Left renal cortex interstitium (tissue), 4 donors: Measurements from ENCODE around the gene NEXMIF. TPM values are rescaled to one million over a fixed set of nuclear protein-coding genes. Genes with fewer than 3 reads are reported as not detected.
"Not testable (repeated sequence)": the region's sequence is repeated elsewhere in the genome, so short reads cannot be mapped to it uniquely, and the experiment has no call there.

Experiments used
- DNase-seq, 4 donors: peaks; one replicate each; pipeline ENCODE4 v3.0.0-alpha.2; 2013; ENCODE audit warnings: low read depth in 4 of 4, low spot score in 2 of 4, missing footprints in 1 of 4
- polyA plus RNA-seq, 4 donors: library from polyadenylated mRNA; unstranded; fragments of 120-200 nt; gene quantifications; one replicate each; pipeline ENCODE4 v1.2.1, GENCODE V29; 2013; ENCODE audit not compliant: insufficient read length in 4 of 4

Gene NEXMIF
- 1 to 10 TPM; 2.6 to 3.0 (median 2.8) TPM for polyA plus RNA-seq

- DNase-seq = peak in 3 of 4 donors; percentile 9 to 16 (median 13)
Measured at GRCh38 chrX:74925225-74926088, at the start of gene NEXMIF. Gene NEXMIF (minus strand): TSS chrX:74925452.

DNA sequence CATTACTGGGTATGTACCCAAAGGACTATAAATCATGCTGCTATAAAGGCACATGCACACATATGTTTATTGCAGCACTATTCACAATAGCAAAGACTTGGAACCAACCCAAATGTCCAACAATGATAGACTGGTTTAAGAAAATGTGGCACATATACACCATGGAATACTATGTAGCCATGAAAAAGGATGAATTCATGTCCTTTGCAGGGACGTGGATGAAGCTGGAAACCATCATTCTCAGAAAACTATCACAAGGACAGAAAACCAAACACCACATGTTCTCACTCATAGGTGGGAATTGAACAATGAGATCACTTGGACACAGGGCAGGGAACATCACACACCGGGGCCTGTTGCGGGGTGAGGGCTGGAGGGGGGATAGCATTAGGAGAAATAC, 36.7 kb upstream of the NEXMIF start:
- DNase-seq = not testable (repeated sequence)

DNA sequence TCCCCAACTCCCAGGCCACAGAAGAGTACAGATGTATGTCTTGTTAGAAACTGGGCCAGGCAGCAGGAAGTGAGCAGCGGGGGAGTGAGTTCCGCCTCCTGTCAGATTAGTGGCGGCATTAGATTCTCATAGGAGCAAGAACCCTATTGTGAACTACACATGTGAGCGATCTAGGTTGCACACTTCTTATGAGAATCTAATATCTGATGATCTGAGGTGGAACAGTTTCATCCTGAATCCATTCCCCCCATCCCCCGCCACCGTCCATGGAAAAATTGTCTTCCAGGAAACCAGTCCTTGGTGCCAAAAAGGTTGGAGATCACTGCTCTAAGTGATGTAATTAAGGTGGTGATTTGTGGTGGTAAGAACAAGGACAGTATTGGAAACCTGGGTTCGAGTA, 24.5 kb upstream of the NEXMIF start:
- no peak for DNase-seq

DNA sequence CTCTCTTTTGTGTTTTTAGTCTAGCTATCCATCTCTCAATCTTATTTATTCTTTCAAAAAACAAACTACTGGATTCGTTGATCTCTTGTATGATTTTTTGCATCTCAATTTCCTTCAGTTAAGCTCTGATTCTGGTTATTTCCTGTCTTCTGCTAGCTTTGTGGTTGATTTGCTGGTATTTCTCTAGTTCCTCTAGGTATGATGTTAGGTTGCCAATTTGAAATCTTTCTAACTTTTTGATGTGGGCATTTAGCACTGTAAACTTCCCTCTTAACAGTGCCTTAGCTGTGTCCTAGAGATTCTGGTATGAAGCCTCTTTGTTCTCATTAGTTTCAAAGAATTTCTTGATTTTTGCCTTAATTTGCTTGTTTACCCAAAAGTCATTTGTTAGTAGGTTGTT, 15.2 kb upstream of the NEXMIF start:
- DNase-seq = no peak

DNA sequence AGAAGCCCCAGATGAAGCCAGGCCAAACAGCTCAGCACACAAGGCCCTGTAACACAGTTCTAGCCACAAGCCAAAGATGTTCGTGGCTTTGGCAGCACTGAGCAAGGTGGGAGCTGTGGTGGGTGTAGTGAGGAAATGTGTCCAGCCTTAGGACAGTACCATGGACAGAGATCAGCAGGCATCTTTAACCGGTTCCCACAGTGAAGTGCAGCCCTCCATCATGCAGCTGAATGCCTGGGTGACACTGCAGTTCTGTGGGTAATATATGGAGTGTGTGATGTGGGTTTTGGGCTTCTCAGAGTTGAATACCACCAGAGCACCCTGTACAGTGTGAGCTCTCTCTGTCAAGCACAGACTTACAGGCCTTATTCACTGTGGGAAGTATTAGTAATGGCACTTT, 6.0 kb upstream of the NEXMIF start:
- DNase-seq = no peak

- peak in 3 of 4 donors; percentile 25 to 42 (median 25) for DNase-seq
Measured at GRCh38 chrX:74924449-74925224, 615 bp downstream of the NEXMIF start.

DNA sequence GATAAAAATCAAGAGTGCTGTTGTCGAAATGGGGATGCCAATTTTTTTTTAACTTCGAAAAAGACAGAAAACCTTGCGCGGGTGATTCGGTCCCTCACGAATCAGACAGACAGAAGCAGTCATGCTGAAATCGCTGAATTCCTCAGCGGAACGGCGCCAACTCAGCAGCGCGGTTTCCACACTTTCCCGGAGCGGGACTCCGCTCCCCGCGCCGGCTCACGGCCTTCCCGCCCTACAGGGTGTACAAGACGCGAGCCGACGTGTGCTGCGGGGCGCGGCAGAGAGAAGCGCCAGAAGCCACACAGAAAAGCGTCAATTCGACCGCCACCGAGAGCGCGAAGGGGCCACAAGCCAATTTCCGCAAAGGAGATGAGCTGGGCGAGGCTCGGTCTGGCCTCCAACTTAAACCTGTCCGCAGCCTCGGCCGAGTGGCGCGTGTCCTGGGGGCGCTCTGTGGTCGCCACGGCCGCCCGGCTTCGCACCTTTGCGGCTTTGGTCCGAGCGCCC, 1.3 kb downstream of the NEXMIF start:
- DNase-seq = peak in 2 of 4 donors; percentile 6 to 16

- no peak for DNase-seq
Measured at GRCh38 chrX:74922922-74923543, 2.2 kb downstream of the NEXMIF start.

DNA sequence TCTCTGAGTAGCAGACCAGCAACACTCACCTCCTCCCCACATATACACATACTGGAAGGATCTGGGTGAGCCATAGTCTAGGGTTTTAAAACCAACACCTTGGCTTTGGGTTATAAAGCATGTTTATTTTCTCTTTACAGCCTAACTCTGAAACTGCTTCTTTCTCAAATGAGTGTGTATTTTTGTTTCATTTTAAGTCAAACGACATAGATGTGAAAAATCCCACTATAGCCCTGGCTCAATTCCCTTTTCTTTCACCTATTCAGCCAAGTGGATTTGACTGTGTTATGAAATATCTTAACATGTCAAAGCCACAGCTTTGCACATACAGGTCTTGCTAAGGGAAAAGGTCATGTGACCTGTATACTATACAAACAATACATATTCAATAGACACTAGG, 13.8 kb downstream of the NEXMIF start:
- DNase-seq = no peak

DNA sequence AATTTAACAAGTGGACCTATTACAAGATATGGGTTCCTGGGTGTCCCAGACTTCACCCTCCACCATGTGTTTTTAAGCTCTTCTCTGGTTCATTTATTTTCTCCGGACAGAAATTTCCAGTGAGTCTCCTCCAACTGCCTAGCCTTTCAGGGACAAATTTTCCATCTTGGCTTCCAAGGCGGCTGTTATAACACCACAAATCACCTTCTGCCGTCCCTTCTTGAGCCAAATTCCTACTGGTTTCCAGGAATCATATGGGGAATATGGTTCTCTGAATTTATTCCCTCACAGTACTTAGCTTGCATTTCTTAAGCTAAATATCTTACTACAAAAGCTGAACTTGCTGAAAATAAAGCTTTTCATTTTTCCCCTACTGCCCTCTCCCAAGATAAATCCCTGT, 18.8 kb downstream of the NEXMIF start:
- DNase-seq = no peak

DNA sequence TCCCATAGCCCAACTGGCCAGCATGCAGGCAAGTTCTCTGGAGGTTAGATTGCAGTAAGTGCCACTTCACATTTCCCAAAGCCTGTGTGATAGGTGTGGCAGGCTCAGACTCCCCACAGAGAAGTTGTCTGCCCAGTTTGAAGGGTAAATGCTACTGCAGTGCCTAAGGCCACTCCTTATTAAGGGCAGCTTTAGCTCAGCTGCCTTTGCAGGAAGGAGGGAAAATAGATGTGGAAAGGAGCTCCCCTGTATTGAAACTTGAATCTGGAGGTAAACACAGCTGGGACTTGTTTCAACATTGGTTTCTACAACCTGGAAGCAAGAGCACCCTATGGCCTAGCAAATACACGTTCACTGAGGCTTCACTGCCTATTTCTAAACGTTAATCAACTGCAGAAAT, 22.4 kb downstream of the NEXMIF start:
- no peak for DNase-seq

DNA sequence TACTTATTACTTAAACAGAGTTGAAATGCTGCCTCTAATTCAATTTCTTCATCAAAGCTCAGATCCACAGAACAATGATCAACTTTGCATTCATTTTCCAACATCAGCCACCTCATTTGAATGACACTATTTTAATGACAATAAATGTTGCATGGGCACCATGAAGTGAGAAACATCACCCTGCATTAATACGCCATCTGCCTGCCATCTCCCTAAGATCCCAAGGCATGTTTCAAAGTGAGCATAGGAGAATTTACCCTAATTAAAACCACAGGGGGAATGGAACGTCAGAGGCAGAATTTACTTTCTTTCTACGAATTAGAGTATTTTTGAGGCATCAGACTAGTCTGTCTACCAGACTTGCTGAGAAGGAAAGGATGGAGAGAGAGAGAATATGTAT, 32.7 kb downstream of the NEXMIF start:
- DNase-seq = no peak

DNA sequence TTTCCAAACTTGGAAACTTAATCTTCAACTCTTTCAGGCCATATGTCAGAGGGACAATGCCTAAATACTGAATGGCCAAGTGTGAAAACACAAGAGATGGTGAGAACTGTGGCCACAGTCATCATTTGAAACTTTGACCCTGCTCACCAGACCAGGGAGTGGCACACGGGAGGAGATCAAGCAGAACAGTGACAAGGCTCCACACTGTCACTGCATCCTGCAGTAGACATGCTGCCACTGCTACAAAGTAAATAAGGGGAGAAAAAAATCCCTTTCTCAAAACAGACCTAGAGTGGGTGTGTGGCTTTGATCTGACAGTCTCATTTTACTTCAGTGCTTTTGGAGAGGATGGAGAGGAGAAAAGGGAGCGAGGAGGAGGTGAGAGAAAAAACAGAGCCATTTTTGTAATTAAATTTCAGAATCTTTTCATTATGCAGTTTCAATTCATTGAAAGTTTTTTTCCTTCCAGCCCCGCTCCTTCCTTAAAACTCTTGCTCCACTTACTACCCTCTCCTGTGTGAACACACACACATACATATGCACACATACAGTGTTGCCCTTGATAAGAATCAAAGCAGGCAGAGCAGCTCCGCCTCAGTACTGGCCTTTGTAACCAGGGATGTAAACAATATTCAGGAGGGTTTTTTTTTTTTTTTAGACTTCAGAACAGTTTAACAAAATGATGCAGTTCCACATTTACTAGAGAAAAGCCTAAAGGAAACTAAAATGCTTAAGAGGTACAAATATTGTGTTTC, 34.4 kb downstream of the NEXMIF start:
- DNase-seq = no peak

DNA sequence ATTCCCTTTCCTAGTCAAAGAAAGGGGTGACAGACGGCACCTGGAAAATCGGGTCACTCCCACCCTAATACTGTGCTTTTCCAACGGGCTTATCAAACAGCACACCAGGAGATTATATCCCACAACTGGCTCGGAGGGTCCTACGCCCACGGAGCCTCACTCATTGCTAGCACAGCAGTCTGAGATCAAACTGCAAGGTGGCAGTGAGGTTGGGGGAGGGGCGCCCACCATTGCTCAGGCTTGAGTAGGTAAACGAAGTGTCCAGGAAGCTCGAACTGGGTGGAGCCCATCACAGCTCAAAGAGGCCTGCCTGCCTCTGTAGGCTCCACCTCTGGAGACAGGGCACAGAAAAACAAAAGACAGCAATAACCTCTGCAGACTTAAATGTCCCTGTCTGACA, 42.9 kb downstream of the NEXMIF start:
- not testable (repeated sequence) for DNase-seq

GRCh38 chrX:74865725-74866124, 59.5 kb downstream of the NEXMIF start:
- no peak for DNase-seq

DNA sequence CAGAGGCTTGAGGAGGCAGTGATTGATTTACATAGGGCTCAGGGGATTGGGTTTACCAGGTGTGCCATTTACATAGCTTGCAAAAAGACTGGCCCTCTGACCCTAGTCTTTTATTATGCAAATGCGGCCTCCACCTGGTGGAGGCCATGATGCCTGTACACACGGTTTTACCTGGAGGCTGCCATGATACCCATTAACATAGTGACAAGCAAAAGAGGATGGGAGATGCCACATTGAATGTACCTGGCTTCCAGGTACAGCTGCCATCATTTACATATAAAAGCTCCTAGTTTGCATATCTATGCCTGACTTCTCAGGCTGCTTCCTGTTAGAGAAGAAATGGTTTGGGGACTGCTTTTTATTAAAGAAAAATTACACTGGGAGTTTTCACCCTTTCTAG, 72.0 kb downstream of the NEXMIF start:
- DNase-seq = no peak

DNA sequence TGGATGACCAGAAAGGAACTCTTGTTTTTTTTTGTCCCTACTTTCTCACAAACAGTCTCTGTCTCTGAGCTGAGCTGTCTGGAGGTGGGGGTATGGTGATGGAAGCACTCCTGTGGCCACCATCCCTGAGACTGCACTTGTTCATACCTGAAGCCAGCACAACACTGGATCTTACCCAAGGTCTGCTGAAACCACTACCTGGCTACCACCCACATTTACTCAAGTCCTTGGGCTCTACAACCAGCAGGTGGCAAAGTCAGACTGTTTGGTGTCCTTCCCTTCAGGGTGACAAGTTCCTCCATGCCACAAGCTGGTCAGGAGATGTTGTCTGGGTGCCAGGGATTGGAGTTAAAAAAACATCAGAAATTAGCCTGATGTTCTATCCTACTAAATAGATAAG, 89.7 kb downstream of the NEXMIF start:
- no peak for DNase-seq

GRCh38 chrX:74819797-74820196, 105.5 kb downstream of the NEXMIF start:
- not testable (repeated sequence) for DNase-seq

DNA sequence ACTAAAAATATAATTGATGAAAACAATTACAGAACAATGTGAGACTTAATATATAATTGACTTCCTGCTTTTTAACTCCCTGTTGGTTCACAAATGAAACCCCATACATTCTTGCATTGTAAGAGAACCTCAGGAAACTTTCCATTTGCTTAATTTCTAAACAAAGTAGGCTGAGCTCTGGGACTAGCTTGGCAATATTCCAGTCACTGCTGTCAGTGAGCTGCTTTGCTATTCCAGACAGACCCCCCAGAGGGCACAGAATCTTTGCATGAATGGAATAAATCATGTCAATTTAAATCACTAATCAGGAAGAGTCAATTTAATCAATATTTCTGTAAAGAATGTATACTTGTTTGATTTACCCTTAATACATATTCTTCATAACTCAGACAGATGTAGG, 110.6 kb downstream of the NEXMIF start:
- DNase-seq = no peak

DNA sequence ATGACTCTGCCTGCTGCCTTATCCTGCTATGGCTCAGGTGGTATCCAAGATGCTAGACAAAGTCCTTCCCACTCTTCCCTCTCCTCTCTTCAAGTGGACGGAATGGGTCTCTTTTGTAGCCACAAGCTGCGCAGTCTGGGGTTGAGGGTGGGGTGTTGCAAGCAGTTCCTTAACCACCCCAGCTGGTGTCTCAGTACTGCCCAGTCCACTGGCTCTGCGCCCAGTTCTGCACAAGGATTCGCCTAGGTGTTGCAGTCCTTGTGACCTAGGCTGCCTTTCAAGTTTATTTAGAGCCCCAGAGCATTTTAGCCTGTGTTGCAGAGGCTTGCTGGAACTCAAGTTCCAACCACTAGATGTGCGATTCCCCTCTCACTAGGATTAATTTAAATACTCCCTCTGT, 120.7 kb downstream of the NEXMIF start:
- DNase-seq = no peak
